PFSK-1 (cell line): ENCODE results near the gene ZCCHC8.

Experiments
- POLR2AphosphoS5 ChIP-seq: IDR thresholded peaks from 2 replicates; pipeline ENCODE4 v1.6.1; 2012; ENCODE audit warnings: low read depth, mild to moderate bottlenecking, control low read depth, low read length, moderate library complexity
- SIN3A ChIP-seq: IDR thresholded peaks from 2 replicates; pipeline ENCODE4 v1.6.1; 2012; ENCODE audit warnings: mild to moderate bottlenecking, low read length, moderate library complexity, borderline replicate concordance; ENCODE audit not compliant: insufficient read depth
- TF ChIP-seq, protein P1 (sequence below), 2 experiments: IDR thresholded peaks; 2 replicates each; pipeline versions ENCODE4 v1.6.1 to v1.8.0; 2011 to 2012; ENCODE audit warnings: low read depth in 2 of 2, low read length in 2 of 2, control low read depth in 1 of 2, inconsistent platforms in 1 of 2, mild to moderate bottlenecking in 1 of 2, moderate library complexity in 1 of 2; ENCODE audit not compliant: insufficient read depth in 1 of 2

DNA sequence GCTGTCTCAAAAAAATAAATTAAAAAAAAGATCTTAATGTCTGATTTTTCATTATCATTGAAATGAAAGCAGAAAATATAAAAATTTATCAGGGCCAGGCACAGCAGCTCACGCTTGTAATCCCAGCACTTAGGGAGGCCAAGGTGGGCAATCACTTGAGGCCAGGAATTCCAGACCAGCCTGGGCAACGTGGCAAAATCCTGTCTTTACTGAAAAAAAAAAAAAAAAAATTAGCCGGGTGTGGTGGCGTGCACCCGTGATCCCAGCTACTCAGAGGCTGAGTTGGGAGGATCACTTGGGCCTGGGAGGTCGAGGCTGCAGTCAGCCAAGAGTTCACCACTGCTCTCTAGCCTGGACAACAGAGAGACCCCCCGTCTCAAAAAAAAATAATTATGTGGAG lies 40.7 kb downstream of the ZCCHC8 start:
- no peak for TF ChIP-seq SIN3A
- TF ChIP-seq, protein P1, sequence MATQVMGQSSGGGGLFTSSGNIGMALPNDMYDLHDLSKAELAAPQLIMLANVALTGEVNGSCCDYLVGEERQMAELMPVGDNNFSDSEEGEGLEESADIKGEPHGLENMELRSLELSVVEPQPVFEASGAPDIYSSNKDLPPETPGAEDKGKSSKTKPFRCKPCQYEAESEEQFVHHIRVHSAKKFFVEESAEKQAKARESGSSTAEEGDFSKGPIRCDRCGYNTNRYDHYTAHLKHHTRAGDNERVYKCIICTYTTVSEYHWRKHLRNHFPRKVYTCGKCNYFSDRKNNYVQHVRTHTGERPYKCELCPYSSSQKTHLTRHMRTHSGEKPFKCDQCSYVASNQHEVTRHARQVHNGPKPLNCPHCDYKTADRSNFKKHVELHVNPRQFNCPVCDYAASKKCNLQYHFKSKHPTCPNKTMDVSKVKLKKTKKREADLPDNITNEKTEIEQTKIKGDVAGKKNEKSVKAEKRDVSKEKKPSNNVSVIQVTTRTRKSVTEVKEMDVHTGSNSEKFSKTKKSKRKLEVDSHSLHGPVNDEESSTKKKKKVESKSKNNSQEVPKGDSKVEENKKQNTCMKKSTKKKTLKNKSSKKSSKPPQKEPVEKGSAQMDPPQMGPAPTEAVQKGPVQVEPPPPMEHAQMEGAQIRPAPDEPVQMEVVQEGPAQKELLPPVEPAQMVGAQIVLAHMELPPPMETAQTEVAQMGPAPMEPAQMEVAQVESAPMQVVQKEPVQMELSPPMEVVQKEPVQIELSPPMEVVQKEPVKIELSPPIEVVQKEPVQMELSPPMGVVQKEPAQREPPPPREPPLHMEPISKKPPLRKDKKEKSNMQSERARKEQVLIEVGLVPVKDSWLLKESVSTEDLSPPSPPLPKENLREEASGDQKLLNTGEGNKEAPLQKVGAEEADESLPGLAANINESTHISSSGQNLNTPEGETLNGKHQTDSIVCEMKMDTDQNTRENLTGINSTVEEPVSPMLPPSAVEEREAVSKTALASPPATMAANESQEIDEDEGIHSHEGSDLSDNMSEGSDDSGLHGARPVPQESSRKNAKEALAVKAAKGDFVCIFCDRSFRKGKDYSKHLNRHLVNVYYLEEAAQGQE (IDR thresholded peaks at IDR 0.05; ENCODE audit: insufficient read depth in 1 of 2, low read depth in 2 of 2, low read length in 2 of 2), result no peak
- no peak for TF ChIP-seq POLR2AphosphoS5
